ENCODE measurements around the gene SGMS1. TPM values are rescaled to one million over a fixed set of nuclear protein-coding genes. Genes with fewer than 3 reads are reported as not detected.

The SGMS1 gene
- total RNA-seq, 3 donors from 2014 or later, result 66.5 to 114 (median 80.1) TPM

- H3K9me3 ChIP-seq, result no peaks in the 10 kb centered on the region
- no peak overlapping the region for H3K27ac ChIP-seq
- H3K27me3 ChIP-seq, result no peaks in the 10 kb centered on the region
- intact Hi-C loops (cut with DNase I; ENCODE audit: low total_unique reads), result no loop called here
- DNase-seq (ENCODE audit: low spot score in 2 of 2), result no peak
- H3K4me1 ChIP-seq, result peaks cover 0 to 6% of the 10 kb centered on the region in 2 donors
- no peaks in the 10 kb centered on the region for H3K36me3 ChIP-seq
- TF ChIP-seq CTCF (IDR thresholded peaks at IDR 0.05) (peak in 2 of 3 donors; percentile 51 to 52), POLR2A (IDR thresholded peaks at IDR 0.05) (no peak)
- no peak overlapping the region for H3K4me3 ChIP-seq
Observed at GRCh38 chr10:50421026-50421719, 202.6 kb downstream of the SGMS1 start.

GRCh38 chr10:50420196-50420595 lies 203.6 kb downstream of the SGMS1 start:
- TF ChIP-seq POLR2A (IDR thresholded peaks at IDR 0.05) (no peak), POLR2AphosphoS5 (IDR thresholded peaks at IDR 0.05) (no peak), CTCF (IDR thresholded peaks at IDR 0.05) (no peak)
- Histone ChIP-seq H3K4me3 (no peak overlapping the region), H3K27ac (no peak overlapping the region), H3K36me3 (no peaks in the 10 kb centered on the region), H3K4me1 (peaks cover 0 to 6% of the 10 kb centered on the region in 2 donors), H3K27me3 (no peaks in the 10 kb centered on the region), H3K9me3 (no peaks in the 10 kb centered on the region)
- DNase-seq (ENCODE audit: low spot score in 2 of 2), result no peak
- intact Hi-C loops (cut with DNase I; ENCODE audit: low total_unique reads), result no loop called here

DNA sequence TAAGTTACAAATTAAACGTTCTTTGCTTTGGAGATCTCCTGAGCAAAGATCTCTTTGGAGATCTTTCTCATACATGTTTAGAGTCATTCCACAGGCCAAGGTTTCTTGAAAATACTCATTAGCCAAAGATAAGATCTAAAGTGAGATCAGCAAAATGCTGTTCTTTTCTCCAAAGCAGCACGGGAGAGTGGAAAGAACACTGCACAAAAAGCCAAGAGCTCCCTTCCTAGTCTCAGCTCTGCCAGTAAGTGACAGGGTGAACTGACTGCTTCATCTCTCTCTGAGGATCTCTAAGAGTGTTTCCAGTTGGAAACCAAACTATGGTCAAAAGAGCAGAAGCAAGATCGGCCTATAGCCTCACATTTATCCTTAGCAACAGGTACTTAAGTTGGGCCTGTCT lies 204.0 kb downstream of the SGMS1 start:
- H3K4me3 ChIP-seq, result no peak overlapping the region
- intact Hi-C loops (cut with DNase I; ENCODE audit: low total_unique reads), result no loop called here
- no peak for DNase-seq (ENCODE audit: low spot score in 2 of 2)
- TF ChIP-seq CTCF (IDR thresholded peaks at IDR 0.05), result no peak
- TF ChIP-seq POLR2AphosphoS5 (IDR thresholded peaks at IDR 0.05), result no peak
- TF ChIP-seq POLR2A (IDR thresholded peaks at IDR 0.05), result no peak
- no peaks in the 10 kb centered on the region for H3K9me3 ChIP-seq
- H3K36me3 ChIP-seq, result no peaks in the 10 kb centered on the region
- peaks cover 0 to 6% of the 10 kb centered on the region in 2 donors for H3K4me1 ChIP-seq
- H3K27me3 ChIP-seq, result no peaks in the 10 kb centered on the region
- no peak overlapping the region for H3K27ac ChIP-seq

GRCh38 chr10:50419091-50419490 lies 204.7 kb downstream of the SGMS1 start:
- no peak for TF ChIP-seq CTCF (IDR thresholded peaks at IDR 0.05)
- no peak for TF ChIP-seq POLR2A (IDR thresholded peaks at IDR 0.05)
- no peak for TF ChIP-seq POLR2AphosphoS5 (IDR thresholded peaks at IDR 0.05)
- DNase-seq (ENCODE audit: low spot score in 2 of 2), result no peak
- Histone ChIP-seq H3K9me3 (no peaks in the 10 kb centered on the region), H3K4me3 (peak overlapping the region in 1 of 3 donors; percentile 92), H3K4me1 (peaks cover 0 to 6% of the 10 kb centered on the region in 2 donors), H3K27me3 (no peaks in the 10 kb centered on the region), H3K27ac (no peak overlapping the region), H3K36me3 (no peaks in the 10 kb centered on the region)
- intact Hi-C loops (cut with DNase I; ENCODE audit: low total_unique reads), result no loop called here

DNA sequence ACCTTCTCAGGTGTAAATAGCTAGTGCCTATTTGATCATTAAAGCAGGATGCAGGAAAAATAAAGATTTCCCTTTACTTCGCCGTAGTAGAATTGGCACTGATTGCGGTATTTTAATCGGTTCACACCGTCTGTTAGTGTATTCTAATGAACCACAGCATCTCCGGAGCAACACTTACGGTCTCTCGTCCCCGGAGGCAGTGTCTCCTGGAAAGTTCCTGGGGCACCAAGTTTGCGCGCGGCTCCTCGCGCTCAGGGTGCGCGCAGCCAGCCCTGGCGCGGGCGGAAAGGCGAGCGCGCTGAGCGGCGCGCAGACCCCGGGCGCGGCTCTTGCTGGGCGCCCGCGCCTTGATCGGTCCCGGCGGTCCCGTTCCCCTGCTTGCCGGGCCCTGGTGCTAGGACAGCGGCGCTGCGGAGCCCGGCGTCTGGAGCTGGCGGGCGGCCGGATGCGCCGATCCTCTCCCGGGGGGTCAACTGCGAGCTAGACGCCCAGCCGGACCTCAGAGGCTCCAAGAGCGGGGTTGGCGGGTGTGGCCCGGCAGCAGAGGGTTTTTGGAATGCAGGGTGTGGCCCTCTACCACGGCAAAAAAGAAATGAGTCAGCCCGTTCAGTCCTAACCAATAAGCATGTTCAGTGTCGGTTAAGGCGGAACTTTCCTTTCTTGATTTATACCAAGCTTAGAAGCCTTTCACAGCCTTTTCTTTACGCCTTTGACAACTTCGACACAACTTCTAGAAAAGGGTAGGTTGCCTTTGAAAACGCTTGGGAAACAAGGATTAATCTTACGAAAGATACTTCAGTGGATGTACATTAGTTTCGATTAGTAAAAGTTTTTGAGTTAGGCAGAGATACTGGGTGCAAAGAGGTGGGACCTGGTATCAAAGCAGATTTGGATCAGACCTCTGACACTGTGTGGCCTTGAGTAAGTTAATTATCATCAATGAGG lies 205.6 kb downstream of the SGMS1 start:
- intact Hi-C loops (cut with DNase I; ENCODE audit: low total_unique reads), result no loop called here
- no peaks in the 10 kb centered on the region for H3K9me3 ChIP-seq
- peak overlapping the region; percentile 75 to 92 (median 77) for H3K4me3 ChIP-seq
- H3K4me1 ChIP-seq, result peaks cover 0 to 6% of the 10 kb centered on the region in 2 donors
- peak in 1 of 2 donors; percentile 56 for DNase-seq (ENCODE audit: low spot score in 2 of 2)
- peak overlapping the region; percentile 83 to 85 for H3K27ac ChIP-seq
- no peaks in the 10 kb centered on the region for H3K27me3 ChIP-seq
- TF ChIP-seq CTCF (IDR thresholded peaks at IDR 0.05) (no peak), POLR2AphosphoS5 (IDR thresholded peaks at IDR 0.05) (peak in 1 of 3 donors; percentile 18), POLR2A (IDR thresholded peaks at IDR 0.05) (no peak)
- no peaks in the 10 kb centered on the region for H3K36me3 ChIP-seq

All from breast epithelium (tissue), 4 donors.